Measurements from ENCODE around the gene SMIM45.
A peak's percentile ranks its signal among the peaks of the same experiment; 100 is the strongest.

SMIM45 gene

GRCh38 chr22:41917903-41918791 is 33.8 kb upstream of the SMIM45 start:
- TF ChIP-seq ZFX (IDR thresholded peaks at IDR 0.05; ENCODE audit: borderline replicate concordance) (no peak), CTCF (IDR thresholded peaks at IDR 0.05) (no peak)

GRCh38 chr22:41919357-41920224 is 32.4 kb upstream of the SMIM45 start:
- peak overlapping the region; percentile 45 for H3K27ac ChIP-seq
- TF ChIP-seq ZFX (IDR thresholded peaks at IDR 0.05; ENCODE audit: borderline replicate concordance): no peak
- no peak for TF ChIP-seq CTCF (IDR thresholded peaks at IDR 0.05)

More at GRCh38 chr22:41917903-41918791, 33.8 kb upstream of the SMIM45 start:
- no peak overlapping the region for H3K27ac ChIP-seq

GRCh38 chr22:41920271-41920976 is 31.5 kb upstream of the SMIM45 start:
- TF ChIP-seq ZFX (IDR thresholded peaks at IDR 0.05; ENCODE audit: borderline replicate concordance) (no peak), CTCF (IDR thresholded peaks at IDR 0.05) (no peak)

GRCh38 chr22:41922328-41922727 is 29.6 kb upstream of the SMIM45 start:
- TF ChIP-seq CTCF (IDR thresholded peaks at IDR 0.05) (no peak), ZFX (IDR thresholded peaks at IDR 0.05; ENCODE audit: borderline replicate concordance) (no peak)
- H3K27ac ChIP-seq: no peak overlapping the region

More at GRCh38 chr22:41920271-41920976, 31.5 kb upstream of the SMIM45 start:
- no peak overlapping the region; the same call in 1 of the 2 replicates for H3K27ac ChIP-seq

GRCh38 chr22:41922940-41923594 is 28.9 kb upstream of the SMIM45 start:
- TF ChIP-seq ZFX (IDR thresholded peaks at IDR 0.05; ENCODE audit: borderline replicate concordance): no peak
- TF ChIP-seq CTCF (IDR thresholded peaks at IDR 0.05): no peak
- H3K27ac ChIP-seq: no peak overlapping the region

GRCh38 chr22:41923595-41924276 is 28.2 kb upstream of the SMIM45 start:
- H3K27ac ChIP-seq: no peak overlapping the region
- TF ChIP-seq CTCF (IDR thresholded peaks at IDR 0.05) (no peak), ZFX (IDR thresholded peaks at IDR 0.05; ENCODE audit: borderline replicate concordance) (no peak)

Measured in 22Rv1 (cell line).